Measurements from ENCODE around the gene CFAP54.
"Not testable (repeated sequence)": the region's sequence is repeated elsewhere in the genome, so short reads cannot be mapped to it uniquely, and the experiment has no call there.

Gene CFAP54

DNA sequence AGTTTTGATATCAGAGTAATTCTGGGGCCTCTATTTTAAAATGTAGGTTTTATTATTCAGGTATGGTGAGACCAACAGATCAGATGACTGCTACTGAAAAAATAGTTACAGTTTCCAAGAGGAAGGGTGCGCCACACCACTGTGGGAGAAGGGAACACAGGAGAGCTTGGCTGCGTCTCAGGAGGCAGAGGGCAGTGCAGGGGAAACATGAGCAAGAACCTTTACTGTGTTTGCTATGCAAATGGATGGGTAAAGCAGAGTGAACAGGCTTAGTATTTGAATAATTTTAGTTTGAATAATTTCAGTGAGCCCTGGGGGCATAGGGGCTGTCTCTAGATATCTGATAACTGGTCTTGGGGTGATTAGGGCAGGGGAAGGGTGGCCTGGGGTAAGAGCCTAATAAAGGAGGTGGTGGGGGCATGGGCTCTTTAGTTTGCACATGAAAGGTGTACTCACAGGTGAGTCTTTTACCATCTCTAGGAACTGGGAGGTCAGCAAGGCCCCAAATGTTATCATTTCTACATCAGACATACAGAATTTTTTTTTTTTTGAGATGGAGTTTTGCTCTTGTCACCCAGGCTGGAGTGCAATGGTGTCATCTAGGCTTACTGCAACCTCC is 220.9 kb downstream of the CFAP54 start:
- no peak for DNase-seq (ENCODE audit: low read depth)
- H3K4me3 ChIP-seq (ENCODE audit: low read length) = no peak overlapping the region
- TF ChIP-seq, protein P1, sequence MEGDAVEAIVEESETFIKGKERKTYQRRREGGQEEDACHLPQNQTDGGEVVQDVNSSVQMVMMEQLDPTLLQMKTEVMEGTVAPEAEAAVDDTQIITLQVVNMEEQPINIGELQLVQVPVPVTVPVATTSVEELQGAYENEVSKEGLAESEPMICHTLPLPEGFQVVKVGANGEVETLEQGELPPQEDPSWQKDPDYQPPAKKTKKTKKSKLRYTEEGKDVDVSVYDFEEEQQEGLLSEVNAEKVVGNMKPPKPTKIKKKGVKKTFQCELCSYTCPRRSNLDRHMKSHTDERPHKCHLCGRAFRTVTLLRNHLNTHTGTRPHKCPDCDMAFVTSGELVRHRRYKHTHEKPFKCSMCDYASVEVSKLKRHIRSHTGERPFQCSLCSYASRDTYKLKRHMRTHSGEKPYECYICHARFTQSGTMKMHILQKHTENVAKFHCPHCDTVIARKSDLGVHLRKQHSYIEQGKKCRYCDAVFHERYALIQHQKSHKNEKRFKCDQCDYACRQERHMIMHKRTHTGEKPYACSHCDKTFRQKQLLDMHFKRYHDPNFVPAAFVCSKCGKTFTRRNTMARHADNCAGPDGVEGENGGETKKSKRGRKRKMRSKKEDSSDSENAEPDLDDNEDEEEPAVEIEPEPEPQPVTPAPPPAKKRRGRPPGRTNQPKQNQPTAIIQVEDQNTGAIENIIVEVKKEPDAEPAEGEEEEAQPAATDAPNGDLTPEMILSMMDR (conservative IDR thresholded peaks at IDR 0.05; ENCODE audit: low read length) = no peak

DNA sequence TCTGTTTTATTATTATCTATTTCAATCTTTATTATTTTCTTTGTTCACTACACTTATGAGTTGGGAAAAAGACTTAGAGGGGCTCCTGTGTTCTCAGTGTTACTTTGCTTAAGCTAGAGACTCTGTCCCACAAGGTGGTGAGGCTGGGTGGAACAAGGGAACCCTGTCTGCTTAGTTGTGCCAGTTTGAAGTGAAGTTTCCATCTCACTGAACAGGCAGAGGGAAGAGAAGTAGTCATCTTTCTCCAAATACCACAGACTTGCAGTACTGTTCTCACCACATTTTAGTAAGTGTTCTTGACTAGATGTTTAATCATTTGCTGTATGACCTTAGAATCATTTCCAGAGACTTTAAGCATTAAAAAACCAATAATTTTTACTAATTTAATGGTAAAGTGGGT is 222.0 kb downstream of the CFAP54 start:
- TF ChIP-seq, protein P1 (conservative IDR thresholded peaks at IDR 0.05; ENCODE audit: low read length) = no peak
- no peak overlapping the region for H3K4me3 ChIP-seq (ENCODE audit: low read length)
- no peak for DNase-seq (ENCODE audit: low read depth)

DNA sequence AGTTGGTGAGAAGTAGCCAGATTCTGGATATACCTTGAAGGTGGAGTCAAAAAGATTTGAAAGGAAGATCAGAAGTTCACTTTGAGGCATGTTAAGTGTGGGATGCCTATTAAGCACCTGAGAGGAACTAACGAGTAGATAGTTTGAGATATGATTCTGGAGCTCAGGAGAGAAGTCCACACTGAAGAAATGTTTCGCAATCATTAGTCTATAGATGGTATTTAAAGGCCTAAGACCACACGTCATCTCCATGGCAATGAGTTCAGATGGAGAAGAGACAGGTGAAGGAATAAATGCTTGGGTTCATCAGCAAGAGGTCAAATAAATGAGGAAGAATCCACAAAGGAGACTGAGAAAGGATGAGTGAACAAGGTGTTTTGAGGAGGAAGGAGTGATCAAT is 224.8 kb downstream of the CFAP54 start:
- TF ChIP-seq, protein P1 (conservative IDR thresholded peaks at IDR 0.05; ENCODE audit: low read length) = no peak
- no peak overlapping the region for H3K4me3 ChIP-seq (ENCODE audit: low read length)
- DNase-seq (ENCODE audit: low read depth) = no peak

DNA sequence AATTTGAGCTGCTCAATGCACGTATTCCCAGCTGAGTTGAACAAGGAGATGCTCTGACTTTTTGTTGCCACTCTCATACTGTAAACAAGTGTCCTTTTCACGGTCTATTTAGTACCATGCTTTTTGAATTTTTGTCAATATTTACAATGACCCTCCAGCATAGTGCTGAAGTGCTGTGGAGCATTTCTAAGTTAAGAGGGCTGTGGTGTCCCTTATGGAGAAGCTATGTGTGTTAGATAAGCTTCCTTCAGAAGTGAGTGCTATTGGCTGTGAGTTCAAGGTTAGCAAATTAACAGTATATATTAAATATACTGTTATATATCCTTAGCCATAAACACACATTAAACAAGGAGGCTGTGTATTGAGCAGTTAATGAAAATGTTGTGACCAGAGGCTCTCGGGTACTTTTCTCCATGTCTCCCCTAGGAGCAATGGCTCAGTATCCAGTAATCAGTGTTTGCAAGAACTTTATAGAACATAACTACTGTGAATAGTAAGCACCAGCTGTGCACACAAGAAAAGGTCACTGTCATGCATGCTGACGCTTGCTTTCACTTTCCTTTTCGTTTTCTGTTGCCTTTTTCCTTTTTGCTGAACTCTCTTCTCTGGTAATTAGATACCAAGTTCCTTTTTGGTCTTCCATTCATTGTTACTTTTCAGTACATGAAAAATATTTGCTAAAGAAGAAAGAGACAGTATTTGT is 230.4 kb downstream of the CFAP54 start:
- TF ChIP-seq, protein P1 (conservative IDR thresholded peaks at IDR 0.05; ENCODE audit: low read length) = no peak
- DNase-seq (ENCODE audit: low read depth) = peak; percentile 11
- peak overlapping the region; percentile 49 for H3K4me3 ChIP-seq (ENCODE audit: low read length)

DNA sequence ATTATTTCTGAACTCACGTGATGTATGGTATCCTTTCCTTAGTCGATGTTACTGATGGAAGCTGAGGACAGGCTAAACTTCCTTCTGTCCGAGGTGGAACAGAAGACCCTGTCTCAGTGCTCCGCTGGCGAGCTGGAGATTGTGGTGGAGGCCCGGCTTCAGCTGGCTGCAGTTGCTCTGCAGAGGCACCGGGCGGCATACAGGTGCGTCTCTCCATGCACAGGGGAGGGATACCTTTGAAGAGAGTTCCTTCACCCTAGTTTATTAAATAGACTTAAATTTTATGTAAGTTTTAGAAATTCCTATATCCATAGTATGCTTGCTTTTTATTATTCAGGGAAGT is 231.0 kb downstream of the CFAP54 start:
- no peak for DNase-seq (ENCODE audit: low read depth)

DNA sequence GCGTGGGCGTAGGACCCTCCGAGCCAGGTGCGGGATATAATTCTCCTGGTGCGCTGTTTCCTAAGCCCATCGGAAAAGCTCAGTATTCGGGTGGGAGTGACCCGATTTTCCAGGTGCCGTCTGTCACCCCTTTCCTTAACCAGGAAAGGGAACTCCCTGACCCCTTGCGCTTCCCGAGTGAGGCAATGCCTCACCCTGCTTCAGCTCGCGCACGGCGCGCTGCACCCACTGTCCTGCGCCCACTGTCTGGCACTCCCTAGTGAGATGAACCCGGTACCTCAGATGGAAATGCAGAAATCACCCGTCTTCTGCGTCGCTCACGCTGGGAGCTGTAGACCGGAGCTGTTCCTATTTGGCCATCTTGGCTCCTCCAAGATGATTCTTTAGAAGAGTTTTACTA is 240.1 kb downstream of the CFAP54 start:
- not testable (repeated sequence) for DNase-seq (ENCODE audit: low read depth); H3K4me3 ChIP-seq (ENCODE audit: low read length)

More for the DNA sequence above, 231.0 kb downstream of the CFAP54 start:
- TF ChIP-seq, protein P1 (conservative IDR thresholded peaks at IDR 0.05; ENCODE audit: low read length) = no peak
- H3K4me3 ChIP-seq (ENCODE audit: low read length) = peak overlapping the region; percentile 49

DNA sequence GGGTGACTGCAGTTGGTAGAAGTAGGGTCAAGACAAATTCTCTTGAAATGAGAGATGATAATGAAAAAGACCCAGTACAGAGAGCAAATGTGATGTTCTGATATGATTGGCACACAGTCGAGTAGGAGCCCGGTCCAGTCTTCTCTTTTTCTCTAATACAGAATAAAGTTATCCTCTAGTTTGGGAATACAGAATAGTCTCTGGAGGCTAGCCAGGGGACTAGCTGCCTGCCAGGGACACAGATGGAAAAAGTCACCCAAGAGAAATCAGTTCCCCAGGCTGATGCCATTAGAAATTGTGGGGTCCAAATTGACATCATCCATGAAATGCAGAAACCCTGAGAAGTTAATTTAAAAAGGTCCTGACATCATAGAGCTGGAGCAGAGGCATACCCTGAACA is 240.5 kb downstream of the CFAP54 start:
- no peak overlapping the region for H3K4me3 ChIP-seq (ENCODE audit: low read length)
- DNase-seq (ENCODE audit: low read depth) = no peak
- TF ChIP-seq, protein P1 (conservative IDR thresholded peaks at IDR 0.05; ENCODE audit: low read length) = no peak

All from AG10803 (cell line).